ENCODE data around the gene MDFIC2. TPM values are rescaled to one million over a fixed set of nuclear protein-coding genes. Genes with fewer than 3 reads are reported as not detected.

MDFIC2 gene
- total and polyA plus RNA-seq, 8 donors = not detected

GRCh38 chr3:70247955-70248354 is 64.5 kb downstream of the MDFIC2 start:
- Histone ChIP-seq H3K27me3 (no peaks in the 10 kb centered on the region), H3K36me3 (no peaks in the 10 kb centered on the region), H3K27ac (no peak overlapping the region), H3K9me3 (no peaks in the 10 kb centered on the region), H3K4me3 (no peak overlapping the region), H3K4me1 (no peaks in the 10 kb centered on the region)
- WGBS, 5 donors = 78 to 81% (median 79%) methylated on average over 2 of the region's 2 CpGs
- TF ChIP-seq POLR2A (IDR thresholded peaks at IDR 0.05) (no peak), EP300 (IDR thresholded peaks at IDR 0.05) (no peak), POLR2AphosphoS5 (IDR thresholded peaks at IDR 0.05) (no peak), CTCF (IDR thresholded peaks at IDR 0.05) (no peak)
- DNase-seq = no peak
- intact Hi-C loops (cut with DNase I; ENCODE audit: low total_unique reads) = no loop called here

GRCh38 chr3:70245746-70246525 is 66.5 kb downstream of the MDFIC2 start:
- Histone ChIP-seq H3K27me3 (no peaks in the 10 kb centered on the region), H3K36me3 (no peaks in the 10 kb centered on the region), H3K27ac (no peak overlapping the region), H3K4me3 (no peak overlapping the region), H3K9me3 (no peaks in the 10 kb centered on the region), H3K4me1 (no peaks in the 10 kb centered on the region)
- TF ChIP-seq CTCF (IDR thresholded peaks at IDR 0.05) (no peak), POLR2A (IDR thresholded peaks at IDR 0.05) (no peak), EP300 (IDR thresholded peaks at IDR 0.05) (no peak), POLR2AphosphoS5 (IDR thresholded peaks at IDR 0.05) (no peak)
- WGBS, 5 donors = 72 to 89% (median 87%) methylated on average over 4 of the region's 4 CpGs
- intact Hi-C loops (cut with DNase I; ENCODE audit: low total_unique reads) = no loop called here
- no peak for DNase-seq

GRCh38 chr3:70244422-70244821 is 68.0 kb downstream of the MDFIC2 start:
- TF ChIP-seq CTCF (IDR thresholded peaks at IDR 0.05) (no peak), POLR2AphosphoS5 (IDR thresholded peaks at IDR 0.05) (no peak), EP300 (IDR thresholded peaks at IDR 0.05) (no peak), POLR2A (IDR thresholded peaks at IDR 0.05) (no peak)
- WGBS, 5 donors = 88 to 95% (median 88%) methylated on average over 2 of the region's 2 CpGs
- no peaks in the 10 kb centered on the region for H3K36me3 ChIP-seq
- DNase-seq = no peak
- no peak overlapping the region for H3K4me3 ChIP-seq
- intact Hi-C loops (cut with DNase I; ENCODE audit: low total_unique reads) = no loop called here
- H3K4me1 ChIP-seq = no peaks in the 10 kb centered on the region
- no peaks in the 10 kb centered on the region for H3K27me3 ChIP-seq
- H3K27ac ChIP-seq = no peak overlapping the region
- no peaks in the 10 kb centered on the region for H3K9me3 ChIP-seq

- intact Hi-C loops (cut with DNase I; ENCODE audit: low total_unique reads) = no loop called here
- Histone ChIP-seq H3K27me3 (no peaks in the 10 kb centered on the region), H3K4me3 (no peak overlapping the region), H3K36me3 (no peaks in the 10 kb centered on the region), H3K4me1 (no peaks in the 10 kb centered on the region), H3K27ac (no peak overlapping the region), H3K9me3 (no peaks in the 10 kb centered on the region)
- TF ChIP-seq CTCF (IDR thresholded peaks at IDR 0.05) = no peak
- no peak for DNase-seq
- WGBS, 5 donors = 27 to 62% (median 43%) methylated on average over 2 of the region's 2 CpGs
These were observed 70.0 kb downstream of the MDFIC2 start for GRCh38 chr3:70242297-70242882.
